Loucy (cell line): ENCODE measurements around the gene NEXN.

ENCODE experiments used
- EZH2phosphoT487 ChIP-seq: fragments of 200-600 bp; IDR thresholded peaks from 2 replicates; pipeline ENCODE4 v1.6.1; 2018; ENCODE audit warnings: antibody characterized with exemption, mild to moderate bottlenecking, moderate library complexity, borderline replicate concordance
- TF ChIP-seq, protein P1 (sequence below): fragments of 200-600 bp; sonication (generic); conservative IDR thresholded peaks from 2 replicates; pipeline ENCODE4 v1.5.1; 2014; ENCODE audit warnings: mild to moderate bottlenecking, antibody characterized with exemption, low read length

DNA sequence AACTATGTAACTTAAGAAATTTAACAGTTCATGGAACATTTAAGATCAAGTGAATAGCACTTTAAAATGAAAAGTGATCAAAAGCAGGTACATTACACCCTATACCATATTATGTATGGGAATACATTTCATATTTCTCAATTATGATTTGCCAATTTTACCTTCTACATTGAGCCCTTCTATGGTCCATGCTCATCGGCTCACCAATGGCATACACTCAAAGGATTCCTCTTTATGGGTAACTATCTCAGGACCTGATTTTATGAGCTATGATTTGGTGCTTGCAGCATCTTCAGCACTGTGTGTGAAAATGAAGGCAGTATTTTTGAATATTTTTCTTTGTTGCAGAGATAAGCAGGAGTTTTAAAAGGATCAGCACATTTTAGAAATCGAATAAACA is 56.9 kb downstream of the NEXN start:
- TF ChIP-seq, protein P1, sequence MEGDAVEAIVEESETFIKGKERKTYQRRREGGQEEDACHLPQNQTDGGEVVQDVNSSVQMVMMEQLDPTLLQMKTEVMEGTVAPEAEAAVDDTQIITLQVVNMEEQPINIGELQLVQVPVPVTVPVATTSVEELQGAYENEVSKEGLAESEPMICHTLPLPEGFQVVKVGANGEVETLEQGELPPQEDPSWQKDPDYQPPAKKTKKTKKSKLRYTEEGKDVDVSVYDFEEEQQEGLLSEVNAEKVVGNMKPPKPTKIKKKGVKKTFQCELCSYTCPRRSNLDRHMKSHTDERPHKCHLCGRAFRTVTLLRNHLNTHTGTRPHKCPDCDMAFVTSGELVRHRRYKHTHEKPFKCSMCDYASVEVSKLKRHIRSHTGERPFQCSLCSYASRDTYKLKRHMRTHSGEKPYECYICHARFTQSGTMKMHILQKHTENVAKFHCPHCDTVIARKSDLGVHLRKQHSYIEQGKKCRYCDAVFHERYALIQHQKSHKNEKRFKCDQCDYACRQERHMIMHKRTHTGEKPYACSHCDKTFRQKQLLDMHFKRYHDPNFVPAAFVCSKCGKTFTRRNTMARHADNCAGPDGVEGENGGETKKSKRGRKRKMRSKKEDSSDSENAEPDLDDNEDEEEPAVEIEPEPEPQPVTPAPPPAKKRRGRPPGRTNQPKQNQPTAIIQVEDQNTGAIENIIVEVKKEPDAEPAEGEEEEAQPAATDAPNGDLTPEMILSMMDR, result no peak
- TF ChIP-seq EZH2phosphoT487, result no peak
